WERI-Rb-1 (cell line): ENCODE results near the gene SLC19A1.

Experiments used
- DNase-seq: peaks from one replicate; pipeline ENCODE4 v3.0.0-alpha.2; 2020
- H3K27ac ChIP-seq: fragments of 250-450 bp; sonication (Bioruptor Pico); 2 replicates; pipeline ENCODE4 v1.5.1; 2020; ENCODE audit warnings: mild to moderate bottlenecking, moderate library complexity
- H3K27me3 ChIP-seq: fragments of 250-450 bp; sonication (Bioruptor Pico); 2 replicates; pipeline ENCODE4 v1.5.1; 2021; ENCODE audit warnings: mild to moderate bottlenecking, low read depth, moderate library complexity; ENCODE audit not compliant: insufficient read depth, severe bottlenecking
- H3K36me3 ChIP-seq: fragments of 250-450 bp; sonication (Bioruptor Pico); 2 replicates; pipeline ENCODE4 v1.5.1; 2020; ENCODE audit warnings: mild to moderate bottlenecking, moderate library complexity
- H3K4me3 ChIP-seq: 2 replicates; pipeline ENCODE4 v1.5.1; 2011; ENCODE audit warnings: low read depth, mild to moderate bottlenecking, control low read depth, low read length
- H3K9me3 ChIP-seq: fragments of 250-450 bp; sonication (Bioruptor Pico); 2 replicates; pipeline ENCODE4 v1.5.1; 2021; ENCODE audit warnings: mild to moderate bottlenecking, moderate library complexity; ENCODE audit not compliant: severe bottlenecking
- CTCF ChIP-seq: IDR thresholded peaks from 2 replicates; pipeline ENCODE4 v1.5.1; 2011; ENCODE audit warnings: low read depth, mild to moderate bottlenecking, control low read depth, inconsistent platforms, low read length

SLC19A1 gene

GRCh38 chr21:45468051-45468970, 73.9 kb downstream of the SLC19A1 start:
- H3K9me3 ChIP-seq, result no peaks in the 10 kb centered on the region
- no peak overlapping the region; the same call in 1 of the 2 replicates for H3K27ac ChIP-seq
- no peak for TF ChIP-seq CTCF
- DNase-seq, result no peak
- no peak overlapping the region for H3K4me3 ChIP-seq
- H3K36me3 ChIP-seq, result no peaks in the 10 kb centered on the region
- no peaks in the 10 kb centered on the region for H3K27me3 ChIP-seq

- peak overlapping the region; percentile 47 for H3K27ac ChIP-seq
- no peak for DNase-seq
Observed at GRCh38 chr21:45467221-45467779, 74.9 kb downstream of the SLC19A1 start.

GRCh38 chr21:45466330-45467220, 75.7 kb downstream of the SLC19A1 start:
- no peaks in the 10 kb centered on the region for H3K27me3 ChIP-seq
- peak; percentile 44 for DNase-seq
- peaks cover 8% of the 10 kb centered on the region for H3K9me3 ChIP-seq
- TF ChIP-seq CTCF, result no peak
- H3K36me3 ChIP-seq, result no peaks in the 10 kb centered on the region
- peak overlapping the region; percentile 47 for H3K27ac ChIP-seq
- no peak overlapping the region for H3K4me3 ChIP-seq

More at GRCh38 chr21:45467221-45467779, 74.9 kb downstream of the SLC19A1 start:
- no peaks in the 10 kb centered on the region for H3K36me3 ChIP-seq
- H3K4me3 ChIP-seq, result no peak overlapping the region
- peaks cover 3% of the 10 kb centered on the region for H3K9me3 ChIP-seq
- TF ChIP-seq CTCF, result no peak
- H3K27me3 ChIP-seq, result no peaks in the 10 kb centered on the region

GRCh38 chr21:45465611-45466329, 76.5 kb downstream of the SLC19A1 start:
- Histone ChIP-seq H3K4me3 (no peak overlapping the region), H3K9me3 (peaks cover 8% of the 10 kb centered on the region), H3K36me3 (no peaks in the 10 kb centered on the region), H3K27ac (no peak overlapping the region), H3K27me3 (no peaks in the 10 kb centered on the region)
- DNase-seq, result no peak
- no peak for TF ChIP-seq CTCF

- Histone ChIP-seq H3K36me3 (no peaks in the 10 kb centered on the region), H3K4me3 (no peak overlapping the region)
- DNase-seq, result no peak
Observed at GRCh38 chr21:45465105-45465504, 77.1 kb downstream of the SLC19A1 start.

More at GRCh38 chr21:45465105-45465504, 77.1 kb downstream of the SLC19A1 start:
- Histone ChIP-seq H3K9me3 (peaks cover 8% of the 10 kb centered on the region), H3K27ac (no peak overlapping the region), H3K27me3 (no peaks in the 10 kb centered on the region)
- no peak for TF ChIP-seq CTCF
